HEK293 (cell line): ENCODE measurements around the gene CTSH.

ENCODE experiments used
- YY1 ChIP-seq: fragments of 450-650 bp; formaldehyde crosslinking; IDR thresholded peaks from 2 replicates; pipeline ENCODE4 v1.5.1; 2018; ENCODE audit warnings: missing biosample characterization, missing genetic modification characterization
- ZBTB20 ChIP-seq: fragments of 450-650 bp; formaldehyde crosslinking; IDR thresholded peaks from 2 replicates; pipeline ENCODE4 v1.5.1; 2016; ENCODE audit warnings: missing biosample characterization, missing genetic modification characterization
- TF ChIP-seq, protein P1 (sequence below): fragments of 450-650 bp; formaldehyde crosslinking; IDR thresholded peaks from 2 replicates; pipeline ENCODE4 v1.5.1; 2016; ENCODE audit warnings: missing biosample characterization, missing genetic modification characterization

DNA sequence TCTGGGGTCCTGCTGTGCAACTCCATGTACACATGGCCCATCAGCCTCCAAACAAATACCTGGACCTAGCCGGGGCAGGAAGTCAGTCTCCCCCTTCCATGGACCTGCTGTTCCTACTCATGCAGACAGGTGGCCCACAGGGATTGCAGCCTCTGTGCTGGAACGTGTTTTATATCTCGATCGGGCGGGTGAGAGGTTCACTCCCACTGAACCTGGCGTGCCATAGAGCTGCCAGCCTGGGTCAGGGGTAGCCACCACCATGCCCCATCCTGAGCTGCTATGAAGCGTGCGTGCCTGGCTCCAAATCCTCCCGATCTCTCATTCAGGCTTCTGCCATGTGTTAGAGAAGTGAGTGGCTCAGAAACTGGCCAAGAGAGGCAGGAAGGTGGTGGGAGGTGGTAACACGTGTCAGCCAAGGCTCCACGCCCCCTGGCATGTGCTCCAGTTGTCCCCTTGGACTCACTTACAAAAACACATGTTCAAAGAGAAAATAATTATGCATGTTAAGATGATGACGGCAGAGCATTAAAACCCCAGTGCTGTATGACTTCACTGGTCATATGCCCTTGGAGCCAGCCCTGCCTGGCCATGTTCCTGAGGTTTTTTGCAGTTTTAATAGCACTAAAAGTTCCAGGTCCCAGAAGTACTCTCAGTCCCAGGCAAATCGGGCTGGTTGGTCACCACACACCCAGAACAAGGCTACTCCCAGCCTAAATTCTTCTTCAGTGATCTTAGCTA is 30.6 kb downstream of the CTSH start:
- TF ChIP-seq, protein P1, sequence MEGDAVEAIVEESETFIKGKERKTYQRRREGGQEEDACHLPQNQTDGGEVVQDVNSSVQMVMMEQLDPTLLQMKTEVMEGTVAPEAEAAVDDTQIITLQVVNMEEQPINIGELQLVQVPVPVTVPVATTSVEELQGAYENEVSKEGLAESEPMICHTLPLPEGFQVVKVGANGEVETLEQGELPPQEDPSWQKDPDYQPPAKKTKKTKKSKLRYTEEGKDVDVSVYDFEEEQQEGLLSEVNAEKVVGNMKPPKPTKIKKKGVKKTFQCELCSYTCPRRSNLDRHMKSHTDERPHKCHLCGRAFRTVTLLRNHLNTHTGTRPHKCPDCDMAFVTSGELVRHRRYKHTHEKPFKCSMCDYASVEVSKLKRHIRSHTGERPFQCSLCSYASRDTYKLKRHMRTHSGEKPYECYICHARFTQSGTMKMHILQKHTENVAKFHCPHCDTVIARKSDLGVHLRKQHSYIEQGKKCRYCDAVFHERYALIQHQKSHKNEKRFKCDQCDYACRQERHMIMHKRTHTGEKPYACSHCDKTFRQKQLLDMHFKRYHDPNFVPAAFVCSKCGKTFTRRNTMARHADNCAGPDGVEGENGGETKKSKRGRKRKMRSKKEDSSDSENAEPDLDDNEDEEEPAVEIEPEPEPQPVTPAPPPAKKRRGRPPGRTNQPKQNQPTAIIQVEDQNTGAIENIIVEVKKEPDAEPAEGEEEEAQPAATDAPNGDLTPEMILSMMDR (tag by site-specific recombination): peak; percentile 34; the same call in 1 of the 2 replicates
- TF ChIP-seq ZBTB20: no peak; the same call in 1 of the 2 replicates
- no peak for TF ChIP-seq YY1
